DOHH2 (cell line): ENCODE data around the gene SH3PXD2A.

Experiments
- EZH2phosphoT487 ChIP-seq: fragments of 200-600 bp; sonication (generic); IDR thresholded peaks from 2 replicates; pipeline ENCODE4 v1.6.1; 2017; ENCODE audit warnings: borderline replicate concordance, mild to moderate bottlenecking, antibody characterized with exemption, low read length, moderate library complexity, mixed read lengths
- TF ChIP-seq, protein P1 (sequence below): fragments of 200-600 bp; sonication (generic); IDR thresholded peaks from one replicate; pipeline ENCODE4 v1.5.1; 2014; ENCODE audit warnings: antibody characterized with exemption, mild to moderate bottlenecking, low read depth, low read length; ENCODE audit not compliant: poor library complexity, severe bottlenecking

DNA sequence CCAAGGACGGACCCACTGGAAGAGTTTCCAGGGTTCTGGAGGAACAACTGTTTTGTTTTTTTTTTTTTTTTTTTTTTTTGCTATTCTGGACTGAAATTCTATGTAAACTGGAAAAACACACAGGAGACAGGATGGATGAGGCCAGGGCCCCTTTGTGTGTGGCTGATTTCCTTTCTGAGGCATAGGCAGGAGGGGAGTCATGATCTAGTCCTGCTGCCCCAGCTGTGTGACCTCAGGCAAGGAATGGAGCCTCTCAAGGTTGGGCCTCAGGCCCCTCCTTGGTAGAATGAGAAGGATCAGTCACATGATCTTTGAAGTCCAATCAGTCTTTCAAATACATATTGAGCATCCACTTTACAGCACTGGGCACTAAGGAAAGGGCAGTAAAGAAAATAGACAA lies 87.6 kb downstream of the SH3PXD2A start:
- TF ChIP-seq, protein P1, sequence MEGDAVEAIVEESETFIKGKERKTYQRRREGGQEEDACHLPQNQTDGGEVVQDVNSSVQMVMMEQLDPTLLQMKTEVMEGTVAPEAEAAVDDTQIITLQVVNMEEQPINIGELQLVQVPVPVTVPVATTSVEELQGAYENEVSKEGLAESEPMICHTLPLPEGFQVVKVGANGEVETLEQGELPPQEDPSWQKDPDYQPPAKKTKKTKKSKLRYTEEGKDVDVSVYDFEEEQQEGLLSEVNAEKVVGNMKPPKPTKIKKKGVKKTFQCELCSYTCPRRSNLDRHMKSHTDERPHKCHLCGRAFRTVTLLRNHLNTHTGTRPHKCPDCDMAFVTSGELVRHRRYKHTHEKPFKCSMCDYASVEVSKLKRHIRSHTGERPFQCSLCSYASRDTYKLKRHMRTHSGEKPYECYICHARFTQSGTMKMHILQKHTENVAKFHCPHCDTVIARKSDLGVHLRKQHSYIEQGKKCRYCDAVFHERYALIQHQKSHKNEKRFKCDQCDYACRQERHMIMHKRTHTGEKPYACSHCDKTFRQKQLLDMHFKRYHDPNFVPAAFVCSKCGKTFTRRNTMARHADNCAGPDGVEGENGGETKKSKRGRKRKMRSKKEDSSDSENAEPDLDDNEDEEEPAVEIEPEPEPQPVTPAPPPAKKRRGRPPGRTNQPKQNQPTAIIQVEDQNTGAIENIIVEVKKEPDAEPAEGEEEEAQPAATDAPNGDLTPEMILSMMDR: no peak
- no peak for TF ChIP-seq EZH2phosphoT487
